GM18951 (cell line): ENCODE measurements around the gene SCN10A.

ENCODE experiments used
- POLR2A ChIP-seq: IDR thresholded peaks from 4 replicates; pipeline ENCODE4 v1.6.1; 2011; ENCODE audit warnings: mild to moderate bottlenecking; ENCODE audit not compliant: insufficient read length, insufficient read depth; ENCODE audit errors: extremely low read depth
- in situ Hi-C: fragments of 300-500 bp; cut with MboI; formaldehyde crosslinking; loops from one replicate; pipeline ENCODE4 v1.12.0; 2022; ENCODE audit warnings: low sequenced_read_pairs, mixed read lengths, inconsistent platforms; ENCODE audit not compliant: unreplicated experiment

Gene SCN10A

GRCh38 chr3:38824349-38824748 is 8.3 kb upstream of the SCN10A start:
- no peak for TF ChIP-seq POLR2A
- in situ Hi-C loops, result no loop called here

- in situ Hi-C loops, result no loop called here
- TF ChIP-seq POLR2A, result no peak
Measured at GRCh38 chr3:38823722-38824121, 7.7 kb upstream of the SCN10A start.

- in situ Hi-C loops, result no loop called here
- TF ChIP-seq POLR2A, result no peak
Measured at GRCh38 chr3:38823186-38823585, 7.2 kb upstream of the SCN10A start.

- TF ChIP-seq POLR2A, result no peak
Measured at GRCh38 chr3:38811822-38812221, 4.2 kb downstream of the SCN10A start.

GRCh38 chr3:38805765-38806386 is 10.1 kb downstream of the SCN10A start:
- no peak for TF ChIP-seq POLR2A
- in situ Hi-C loops, result no loop called here

More at GRCh38 chr3:38811822-38812221, 4.2 kb downstream of the SCN10A start:
- in situ Hi-C loops, result no loop called here

- in situ Hi-C loops, result no loop called here
- TF ChIP-seq POLR2A, result no peak
Measured at GRCh38 chr3:38805004-38805403, 11.0 kb downstream of the SCN10A start.

- in situ Hi-C loops, result no loop called here
Measured at GRCh38 chr3:38800511-38800910, 15.5 kb downstream of the SCN10A start.

GRCh38 chr3:38793721-38794120 is 22.3 kb downstream of the SCN10A start:
- in situ Hi-C loops, result no loop called here
- no peak for TF ChIP-seq POLR2A

More at GRCh38 chr3:38800511-38800910, 15.5 kb downstream of the SCN10A start:
- no peak for TF ChIP-seq POLR2A

GRCh38 chr3:38792983-38793382 is 23.0 kb downstream of the SCN10A start:
- no peak for TF ChIP-seq POLR2A

GRCh38 chr3:38782148-38782547 is 33.9 kb downstream of the SCN10A start:
- TF ChIP-seq POLR2A, result no peak
- in situ Hi-C loops, result no loop called here

More at GRCh38 chr3:38792983-38793382, 23.0 kb downstream of the SCN10A start:
- in situ Hi-C loops, result no loop called here

GRCh38 chr3:38773528-38773927 is 42.5 kb downstream of the SCN10A start:
- in situ Hi-C loops, result no loop called here
- TF ChIP-seq POLR2A, result no peak

- no peak for TF ChIP-seq POLR2A
- in situ Hi-C loops, result no loop called here
Measured at GRCh38 chr3:38763569-38763968, 52.4 kb downstream of the SCN10A start.

GRCh38 chr3:38758557-38758956 is 57.5 kb downstream of the SCN10A start:
- no peak for TF ChIP-seq POLR2A
- in situ Hi-C loops, result no loop called here

GRCh38 chr3:38757721-38758120 is 58.3 kb downstream of the SCN10A start:
- in situ Hi-C loops, result no loop called here
- no peak for TF ChIP-seq POLR2A

- no peak for TF ChIP-seq POLR2A
- in situ Hi-C loops, result no loop called here
Measured at GRCh38 chr3:38756892-38757291, 59.1 kb downstream of the SCN10A start.
